Fibroblast of mammary gland (primary cell): ENCODE measurements around the gene EPO.
A peak's percentile ranks its signal among the peaks of the same experiment; 100 is the strongest.
"Not testable (repeated sequence)": the region's sequence is repeated elsewhere in the genome, so short reads cannot be mapped to it uniquely, and the experiment has no call there.

Experiments used
- DNase-seq: peaks from one replicate; pipeline ENCODE4 v3.0.0-alpha.2; 2010; ENCODE audit warnings: low read depth
- H3K4me3 ChIP-seq: 2 replicates; pipeline ENCODE4 v1.5.1; 2011; ENCODE audit warnings: low read depth, mild to moderate bottlenecking, low read length, moderate library complexity; ENCODE audit not compliant: control insufficient read depth
- TF ChIP-seq, protein P1 (sequence below): conservative IDR thresholded peaks from 2 replicates; pipeline ENCODE4 v1.5.1; 2011; ENCODE audit warnings: low read depth, low read length, inconsistent platforms; ENCODE audit not compliant: control insufficient read depth, insufficient read depth

EPO gene

DNA sequence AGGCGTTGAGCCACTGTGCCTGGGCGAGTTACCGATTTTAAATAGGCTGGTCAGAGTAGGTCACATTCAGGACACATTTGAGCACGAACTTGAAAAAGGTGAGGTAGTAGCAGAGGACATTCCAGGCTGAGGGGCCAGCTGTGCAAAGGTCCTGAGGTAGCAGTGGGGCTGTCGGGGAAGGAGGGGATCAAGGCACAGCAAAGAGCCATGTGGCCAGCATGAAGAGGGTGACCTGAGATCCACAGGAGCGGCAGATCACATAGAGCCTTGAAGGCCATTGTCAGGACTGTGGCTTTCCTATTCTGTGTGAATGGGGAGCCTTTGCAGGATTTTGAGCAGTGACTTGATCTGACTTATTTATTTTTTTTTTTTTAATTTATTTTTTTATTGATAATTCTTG is 19.7 kb downstream of the EPO start:
- TF ChIP-seq, protein P1, sequence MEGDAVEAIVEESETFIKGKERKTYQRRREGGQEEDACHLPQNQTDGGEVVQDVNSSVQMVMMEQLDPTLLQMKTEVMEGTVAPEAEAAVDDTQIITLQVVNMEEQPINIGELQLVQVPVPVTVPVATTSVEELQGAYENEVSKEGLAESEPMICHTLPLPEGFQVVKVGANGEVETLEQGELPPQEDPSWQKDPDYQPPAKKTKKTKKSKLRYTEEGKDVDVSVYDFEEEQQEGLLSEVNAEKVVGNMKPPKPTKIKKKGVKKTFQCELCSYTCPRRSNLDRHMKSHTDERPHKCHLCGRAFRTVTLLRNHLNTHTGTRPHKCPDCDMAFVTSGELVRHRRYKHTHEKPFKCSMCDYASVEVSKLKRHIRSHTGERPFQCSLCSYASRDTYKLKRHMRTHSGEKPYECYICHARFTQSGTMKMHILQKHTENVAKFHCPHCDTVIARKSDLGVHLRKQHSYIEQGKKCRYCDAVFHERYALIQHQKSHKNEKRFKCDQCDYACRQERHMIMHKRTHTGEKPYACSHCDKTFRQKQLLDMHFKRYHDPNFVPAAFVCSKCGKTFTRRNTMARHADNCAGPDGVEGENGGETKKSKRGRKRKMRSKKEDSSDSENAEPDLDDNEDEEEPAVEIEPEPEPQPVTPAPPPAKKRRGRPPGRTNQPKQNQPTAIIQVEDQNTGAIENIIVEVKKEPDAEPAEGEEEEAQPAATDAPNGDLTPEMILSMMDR, result no peak
- no peak overlapping the region for H3K4me3 ChIP-seq
- DNase-seq, result no peak

DNA sequence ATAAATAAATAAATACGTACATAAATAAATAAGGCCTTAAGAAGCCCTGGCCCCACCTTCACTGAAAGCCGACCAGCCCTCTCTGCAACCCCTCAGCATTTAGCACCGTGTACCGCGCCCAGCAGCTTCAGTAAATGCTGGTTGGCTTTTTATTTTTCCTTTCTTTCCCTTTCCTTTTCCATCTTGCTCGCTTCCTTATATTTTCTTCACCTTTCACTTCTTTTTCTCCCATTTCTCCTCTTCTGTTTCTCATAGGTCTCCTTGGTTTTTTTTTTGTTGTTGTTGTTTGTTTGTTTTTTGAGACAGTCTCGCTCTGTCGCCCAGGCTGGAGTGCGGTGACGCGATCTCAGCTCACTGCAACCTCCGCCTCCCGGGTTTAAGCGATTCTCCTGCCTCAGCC is 24.3 kb downstream of the EPO start:
- H3K4me3 ChIP-seq, result no peak overlapping the region
- no peak for DNase-seq
- TF ChIP-seq, protein P1, result no peak

DNA sequence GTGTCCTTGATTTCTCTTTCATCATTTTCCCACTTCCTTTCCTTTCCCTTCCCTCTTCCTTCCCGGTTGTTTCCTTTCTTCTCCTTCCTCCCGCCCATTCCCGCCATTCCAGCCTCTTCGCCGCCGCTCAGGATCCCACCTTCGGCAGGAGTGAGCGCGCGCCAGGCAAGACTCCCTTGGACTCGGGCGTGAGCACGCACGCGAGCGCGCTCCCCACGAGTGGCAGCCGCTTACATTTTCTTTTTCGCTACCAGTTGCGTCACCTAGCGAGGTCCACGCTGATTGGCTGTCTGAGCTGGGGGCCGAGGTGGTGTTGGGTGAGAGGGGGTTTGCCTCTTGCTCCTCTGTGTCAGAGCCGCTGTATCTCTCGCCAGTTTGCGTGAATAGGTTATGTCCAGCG is 24.9 kb downstream of the EPO start:
- TF ChIP-seq, protein P1, result no peak
- peak; percentile 64 for DNase-seq
- H3K4me3 ChIP-seq, result peak overlapping the region; percentile 48

DNA sequence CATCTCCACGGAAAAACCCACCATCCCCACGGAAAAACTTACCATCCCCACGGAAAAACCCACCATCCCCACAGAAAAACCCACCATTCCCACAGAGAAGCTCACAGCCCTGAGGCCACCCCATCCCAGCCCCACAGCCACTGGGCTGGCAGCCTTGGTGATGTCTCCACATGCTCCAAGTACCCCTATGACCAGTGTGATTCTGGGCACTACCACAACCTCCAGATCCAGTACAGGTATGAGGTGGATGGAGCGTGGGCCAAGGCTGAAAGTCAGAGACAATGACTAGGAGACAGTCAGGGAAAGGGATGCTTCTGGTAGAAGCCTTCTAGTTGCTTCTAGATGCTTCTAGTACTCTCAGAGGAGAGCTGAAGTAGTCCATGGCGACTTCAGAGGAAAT is 32.7 kb downstream of the EPO start:
- DNase-seq, result no peak
- TF ChIP-seq, protein P1, result no peak
- H3K4me3 ChIP-seq, result no peak overlapping the region

DNA sequence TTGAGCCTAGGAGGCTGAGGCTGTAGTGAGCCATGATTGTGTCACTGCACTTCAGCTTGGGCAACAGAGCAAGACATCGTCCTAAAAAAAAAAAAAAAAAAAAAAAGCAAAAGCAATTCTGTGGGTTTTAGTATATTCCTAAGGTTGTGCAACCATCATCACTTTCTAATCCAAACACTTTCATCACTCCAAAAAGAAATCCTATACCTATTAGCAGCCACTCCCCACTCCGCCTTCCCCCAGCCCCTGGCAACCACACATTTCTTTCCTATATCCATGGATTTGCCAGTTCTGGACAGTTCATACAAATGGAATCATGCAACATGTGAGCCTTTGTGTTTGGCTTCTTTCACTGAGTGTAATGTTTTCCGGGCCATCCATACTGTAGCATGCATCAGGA is 33.5 kb downstream of the EPO start:
- TF ChIP-seq, protein P1, result no peak
- no peak overlapping the region for H3K4me3 ChIP-seq
- peak; percentile 45 for DNase-seq

DNA sequence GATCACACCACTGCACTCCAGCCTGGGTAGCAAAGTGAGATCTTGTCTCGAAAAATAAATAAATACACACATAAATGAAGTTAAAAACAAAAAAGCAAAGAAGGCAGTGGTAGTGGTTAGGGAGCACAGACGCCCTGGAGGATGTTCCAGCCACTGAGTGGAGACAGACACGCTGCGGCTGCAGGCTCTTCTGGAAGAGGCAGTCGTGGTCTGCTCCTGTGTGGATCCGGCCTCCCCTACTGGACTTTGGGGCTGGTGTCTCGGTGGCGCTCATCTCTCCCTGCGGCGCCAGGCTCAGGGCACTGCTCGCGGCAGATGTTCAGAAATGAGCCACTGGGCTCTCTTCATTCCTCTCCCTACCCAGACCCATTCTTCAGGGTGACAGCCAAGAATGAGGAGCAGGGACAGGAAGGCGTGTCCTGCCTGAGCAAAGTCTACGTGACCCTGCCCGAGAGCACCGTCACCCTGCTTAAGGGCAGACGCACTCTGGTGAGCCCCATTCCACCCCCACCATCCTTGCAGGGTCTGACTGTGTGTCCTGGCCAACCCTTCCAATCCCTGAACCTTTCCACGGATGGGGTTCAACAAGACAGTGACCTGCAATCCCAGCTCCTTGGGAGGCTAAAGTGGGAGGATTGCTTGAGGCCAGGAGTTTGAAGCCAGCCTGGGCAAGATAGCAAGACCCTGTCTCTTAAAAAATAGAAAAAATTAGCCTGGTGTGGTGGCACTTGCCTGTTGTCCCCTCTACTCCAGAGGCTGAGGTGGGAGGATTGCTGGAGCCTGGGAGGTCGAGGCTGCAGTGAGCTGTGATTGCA is 39.3 kb downstream of the EPO start:
- no peak for DNase-seq
- TF ChIP-seq, protein P1, result no peak

DNA sequence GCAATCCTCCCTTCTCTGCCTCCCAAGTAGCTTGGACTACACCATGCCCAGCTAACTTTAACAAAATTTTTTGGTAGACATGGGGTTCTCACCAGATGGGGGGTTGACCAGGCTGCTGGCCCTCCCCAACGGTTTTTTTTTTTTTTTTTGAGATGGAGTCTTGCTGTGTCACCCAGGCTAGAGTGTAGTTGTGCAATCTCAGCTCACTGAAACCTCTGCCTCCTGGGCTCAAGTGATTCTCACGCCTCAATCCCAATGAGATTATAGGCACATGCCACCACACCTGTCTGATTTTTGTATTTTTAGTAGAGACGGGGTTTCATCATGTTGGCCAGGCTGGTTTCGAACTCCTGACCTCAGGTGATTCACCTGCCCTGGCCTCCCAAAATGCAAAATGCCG is 42.6 kb downstream of the EPO start:
- not testable (repeated sequence) for DNase-seq, H3K4me3 ChIP-seq

More for the DNA sequence above, 39.3 kb downstream of the EPO start:
- no peak overlapping the region for H3K4me3 ChIP-seq
